Tongue (tissue), 2 donors: ENCODE data around the gene POP4. TPM values are rescaled to one million over a fixed set of nuclear protein-coding genes. Genes with fewer than 3 reads are reported as not detected.

Source experiments
- DNase-seq: peaks from one replicate; pipeline ENCODE4 v3.0.0-alpha.2; 2015
- total RNA-seq: library from RNA; depleted of rRNA; stranded (reverse); fragments of >200 nt; gene quantifications from one replicate; pipeline ENCODE4 v1.2.3, GENCODE V29; 2014

POP4 gene
- total RNA-seq, 1 donor from 2014 or later, result 41.3 TPM

DNA sequence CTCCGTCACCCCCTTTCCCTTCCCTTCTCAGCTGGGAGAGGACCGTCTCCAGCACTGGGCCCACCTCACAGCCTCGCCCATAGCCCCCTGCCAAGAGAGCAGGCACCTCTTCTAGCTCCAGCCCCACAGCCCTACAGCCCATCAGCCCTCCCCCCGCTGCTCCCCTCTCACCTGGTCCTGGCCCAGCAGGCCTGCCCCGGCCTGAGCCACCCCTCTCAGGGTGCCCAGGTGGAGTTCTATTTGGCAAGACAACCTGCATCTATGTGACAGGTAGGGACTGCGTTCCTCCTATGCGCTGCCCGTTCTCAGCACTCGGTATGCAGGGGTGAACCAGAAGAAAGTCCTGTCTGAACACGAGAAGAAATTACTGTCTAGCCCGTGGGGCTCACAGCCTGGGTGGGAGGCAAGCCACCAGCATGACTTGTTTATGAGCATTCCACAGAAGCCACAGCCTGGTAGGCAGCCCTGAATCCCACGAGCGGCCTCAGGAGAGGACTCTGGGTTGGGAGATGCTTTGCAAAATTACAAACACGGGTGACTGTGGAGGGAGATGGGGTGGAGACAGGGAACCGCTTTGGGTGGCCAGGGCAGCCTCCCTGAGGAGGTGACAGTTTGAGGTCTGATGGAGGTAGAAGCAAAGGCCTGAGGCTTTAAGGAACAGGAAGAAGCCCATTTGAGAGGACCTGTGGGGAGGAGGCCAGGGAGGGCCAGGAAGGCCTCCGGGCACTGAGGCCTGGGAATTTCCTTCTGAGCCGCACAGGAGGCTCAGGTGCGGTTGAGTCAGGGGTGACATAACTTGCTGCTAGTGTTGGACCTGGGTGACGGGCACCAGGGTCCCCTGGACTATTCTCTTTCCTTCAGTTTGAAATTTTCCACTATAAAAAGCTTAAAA is 58.0 kb downstream of the POP4 start:
- no peak for DNase-seq

- no peak for DNase-seq
Observed at GRCh38 chr19:29664753-29665214, 58.7 kb downstream of the POP4 start.

GRCh38 chr19:29665215-29665825 is 59.2 kb downstream of the POP4 start, which contains the start of gene PLEKHF1:
TSS of gene PLEKHF1 (plus strand) at chr19:29665461. CDS start at chr19:29673840, 8,379 bp downstream.
- peak; percentile 90 for DNase-seq

DNA sequence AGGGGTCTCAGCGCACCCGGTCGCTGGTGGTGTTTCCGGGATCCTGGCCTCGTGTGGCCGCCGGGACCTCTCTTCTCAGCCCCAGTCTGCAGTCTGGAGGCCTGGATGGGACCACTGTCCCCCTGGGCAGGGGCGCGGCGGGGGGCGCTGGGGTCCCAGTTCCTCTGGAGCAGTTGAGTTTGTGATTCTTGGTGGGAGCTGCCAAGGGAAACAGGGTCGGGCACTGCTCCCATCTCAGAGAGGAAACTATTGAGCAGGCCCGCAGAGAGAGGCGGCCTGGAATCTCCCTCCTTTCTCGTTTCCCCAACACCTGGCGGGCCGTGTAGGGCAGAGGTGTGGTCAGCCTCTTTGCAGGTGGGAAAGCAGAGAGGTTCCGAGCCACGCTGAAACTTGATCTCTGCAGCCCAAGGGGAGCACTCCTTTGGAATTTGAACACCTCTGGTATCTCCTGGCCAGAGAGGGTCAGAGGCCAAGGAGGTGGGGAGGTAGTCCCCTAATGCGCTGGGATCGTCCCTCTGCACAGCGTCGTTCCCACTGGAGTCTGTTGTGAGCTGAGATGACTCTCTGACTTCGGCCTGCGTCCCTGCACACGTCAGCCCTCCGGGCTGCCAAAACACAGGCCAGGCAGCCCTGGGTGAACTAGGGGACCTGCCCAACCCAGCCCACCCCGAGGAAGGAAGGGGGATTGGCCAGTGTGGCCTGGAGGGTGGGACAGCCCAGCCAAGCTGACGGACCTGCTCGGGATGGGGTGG is 59.9 kb downstream of the POP4 start:
- DNase-seq, result no peak

Other genes with a start within 250 kb of the POP4 start
- gene VSTM2B, start 80.3 kb upstream of the POP4 start, total RNA-seq, result not detected
- 52.9 TPM for gene PLEKHF1, start 59.2 kb downstream of the POP4 start, total RNA-seq
- 31.9 TPM for gene C19orf12, start 109.0 kb downstream of the POP4 start, total RNA-seq
- 7.0 TPM for gene CCNE1, start 205.7 kb downstream of the POP4 start, total RNA-seq